HG03469 (cell line): ENCODE results near the gene CBX2.
"Not testable (repeated sequence)": the region's sequence is repeated elsewhere in the genome, so short reads cannot be mapped to it uniquely, and the experiment has no call there.

Experiments
- ATAC-seq: cut with Tn5 transposase; IDR thresholded peaks from one replicate; pipeline ENCODE4 v1.9.1; 2021; ENCODE audit warnings: mild to moderate bottlenecking, moderate library complexity, moderate number of reproducible peaks; ENCODE audit not compliant: unreplicated experiment

Gene CBX2

GRCh38 chr17:79769570-79770506 lies 8.1 kb upstream of the CBX2 start:
- no peak for ATAC-seq

GRCh38 chr17:79771276-79771675 lies 6.7 kb upstream of the CBX2 start:
- no peak for ATAC-seq

- ATAC-seq: not testable (repeated sequence)
These were observed 5.2 kb upstream of the CBX2 start for GRCh38 chr17:79772726-79773125.

- no peak for ATAC-seq
These were observed 3.4 kb upstream of the CBX2 start for GRCh38 chr17:79774561-79774975.

- ATAC-seq: no peak
These were observed 2.3 kb upstream of the CBX2 start for GRCh38 chr17:79775632-79776031.

- ATAC-seq: no peak
These were observed 1.4 kb upstream of the CBX2 start for GRCh38 chr17:79776376-79777119.

GRCh38 chr17:79777120-79777893 lies 641 bp upstream of the CBX2 start:
- no peak for ATAC-seq

GRCh38 chr17:79778504-79779083 lies 646 bp downstream of the CBX2 start:
- ATAC-seq: no peak

GRCh38 chr17:79779084-79779529 lies 1.2 kb downstream of the CBX2 start:
- no peak for ATAC-seq

- ATAC-seq: no peak
These were observed 1.9 kb downstream of the CBX2 start for GRCh38 chr17:79779661-79780365.

- ATAC-seq: no peak
These were observed 3.2 kb downstream of the CBX2 start for GRCh38 chr17:79781012-79781650.

GRCh38 chr17:79781736-79782575 lies 4.0 kb downstream of the CBX2 start:
- no peak for ATAC-seq

GRCh38 chr17:79783891-79784290 lies 5.9 kb downstream of the CBX2 start:
- ATAC-seq: no peak

- no peak for ATAC-seq
These were observed 6.5 kb downstream of the CBX2 start for GRCh38 chr17:79784353-79785016.

- no peak for ATAC-seq
These were observed 7.3 kb downstream of the CBX2 start for GRCh38 chr17:79785017-79785899.

- no peak for ATAC-seq
These were observed 8.2 kb downstream of the CBX2 start for GRCh38 chr17:79785900-79786810.
